Measurements from ENCODE around the gene ARID1B. TPM values are rescaled to one million over a fixed set of nuclear protein-coding genes. Genes with fewer than 3 reads are reported as not detected.

The ARID1B gene
- total RNA-seq, 1 donor from 2014 or later, result 97.2 TPM

- TF ChIP-seq CTCF (conservative IDR thresholded peaks at IDR 0.05), result no peak
- Mint-ChIP-seq H3K36me3 (peaks cover 16% of the 10 kb centered on the region), H3K9me3 (peaks cover 12% of the 10 kb centered on the region)
These were observed 278.7 kb downstream of the ARID1B start for GRCh38 chr6:157055863-157056262.

GRCh38 chr6:157056275-157056674 is 279.1 kb downstream of the ARID1B start:
- no peak for DNase-seq (ENCODE audit: extremely low spot score, unreplicated experiment)
- peaks cover 21% of the 10 kb centered on the region for H3K4me1 Mint-ChIP-seq (ENCODE audit: unreplicated experiment)
- no peaks in the 10 kb centered on the region for H3K27me3 Mint-ChIP-seq
- peaks cover 12% of the 10 kb centered on the region for H3K9me3 Mint-ChIP-seq
- no peak for TF ChIP-seq CTCF (conservative IDR thresholded peaks at IDR 0.05)
- no peak overlapping the region for H3K27ac Mint-ChIP-seq
- no peak overlapping the region for H3K4me3 Mint-ChIP-seq
- H3K36me3 Mint-ChIP-seq, result peaks cover 16% of the 10 kb centered on the region

More at GRCh38 chr6:157055863-157056262, 278.7 kb downstream of the ARID1B start:
- Mint-ChIP-seq H3K27ac (no peak overlapping the region), H3K4me1 (ENCODE audit: unreplicated experiment) (peaks cover 24% of the 10 kb centered on the region), H3K4me3 (no peak overlapping the region), H3K27me3 (no peaks in the 10 kb centered on the region)
- DNase-seq (ENCODE audit: extremely low spot score, unreplicated experiment), result no peak

GRCh38 chr6:157058574-157058973 is 281.4 kb downstream of the ARID1B start:
- TF ChIP-seq CTCF (conservative IDR thresholded peaks at IDR 0.05), result no peak
- Mint-ChIP-seq H3K4me1 (ENCODE audit: unreplicated experiment) (peaks cover 28% of the 10 kb centered on the region), H3K36me3 (peaks cover 16% of the 10 kb centered on the region), H3K27me3 (no peaks in the 10 kb centered on the region), H3K4me3 (no peak overlapping the region), H3K9me3 (peaks cover 12% of the 10 kb centered on the region), H3K27ac (no peak overlapping the region)
- DNase-seq (ENCODE audit: extremely low spot score, unreplicated experiment), result no peak

- H3K4me3 Mint-ChIP-seq, result no peak overlapping the region
- H3K27me3 Mint-ChIP-seq, result no peaks in the 10 kb centered on the region
- DNase-seq (ENCODE audit: extremely low spot score, unreplicated experiment), result no peak
- H3K27ac Mint-ChIP-seq, result no peak overlapping the region
- no peak for TF ChIP-seq CTCF (conservative IDR thresholded peaks at IDR 0.05)
- H3K9me3 Mint-ChIP-seq, result peaks cover 11% of the 10 kb centered on the region
- H3K36me3 Mint-ChIP-seq, result peaks cover 16% of the 10 kb centered on the region
- H3K4me1 Mint-ChIP-seq (ENCODE audit: unreplicated experiment), result peaks cover 30% of the 10 kb centered on the region
These were observed 282.6 kb downstream of the ARID1B start for GRCh38 chr6:157059781-157060180.

GRCh38 chr6:157060440-157060952 is 283.3 kb downstream of the ARID1B start:
- Mint-ChIP-seq H3K4me1 (ENCODE audit: unreplicated experiment) (peaks cover 32% of the 10 kb centered on the region), H3K27me3 (no peaks in the 10 kb centered on the region), H3K27ac (no peak overlapping the region), H3K4me3 (no peak overlapping the region), H3K9me3 (peaks cover 4% of the 10 kb centered on the region), H3K36me3 (peaks cover 9% of the 10 kb centered on the region)
- DNase-seq (ENCODE audit: extremely low spot score, unreplicated experiment), result no peak
- TF ChIP-seq CTCF (conservative IDR thresholded peaks at IDR 0.05), result no peak
